Endothelial cell of umbilical vein (primary cell): ENCODE measurements around the gene LAMA4. TPM values are rescaled to one million over a fixed set of nuclear protein-coding genes. Genes with fewer than 3 reads are reported as not detected.

Experiments used
- BruUV-seq: library from RNA; stranded (reverse); fragments of 400-500 nt; replicated peaks from 2 replicates; lab custom pipeline; 2021; lab: Mats Ljungman, UMichigan
- CTCF ChIA-PET: fragments of 300-600, 350-600 bp; sonication (Branson Sonifier 250); formaldehyde crosslinking; loops from one replicate; lab custom pipeline; 2021; ENCODE audit warnings: antibody characterized with exemption, inconsistent platforms; lab: Charles Lee
- POLR2A ChIA-PET: fragments of 300-600, 350-600 bp; sonication (Branson Sonifier 250); formaldehyde crosslinking; loops from one replicate; lab custom pipeline; 2021; ENCODE audit warnings: antibody characterized with exemption, inconsistent platforms; lab: Charles Lee
- DNase-seq: peaks from one replicate; pipeline ENCODE4 v3.0.0-alpha.2; 2011; ENCODE audit warnings: low read depth, low spot score
- FAIRE-seq: peaks from 2 replicates; lab custom pipeline; 2011; peaks lifted over from hg19 to GRCh38; lab: Jason Lieb, UNC
- H2AFZ ChIP-seq: 2 replicates; pipeline ENCODE4 v1.6.0; 2012; ENCODE audit warnings: low read depth, low read length, control low read depth, inconsistent platforms
- H3K27ac ChIP-seq: 2 replicates; pipeline ENCODE4 v1.5.1; 2011; ENCODE audit warnings: low read depth, mild to moderate bottlenecking, control low read depth, low read length, moderate library complexity; ENCODE audit not compliant: insufficient read depth
- H3K27me3 ChIP-seq, 2 experiments: 2 replicates each; pipeline versions ENCODE4 v1.6.0 to v1.6.1; 2011; ENCODE audit warnings: low read length in 2 of 2, mixed read lengths in 1 of 2; ENCODE audit not compliant: control insufficient read depth in 2 of 2, insufficient read depth in 2 of 2
- H3K36me3 ChIP-seq, 2 experiments: 2 replicates in 1 of 2; 3 replicates in 1 of 2; pipeline ENCODE4 v1.5.1; 2011; ENCODE audit warnings: low read length in 2 of 2, mild to moderate bottlenecking in 1 of 2, moderate library complexity in 1 of 2; ENCODE audit not compliant: control insufficient read depth in 2 of 2, insufficient read depth in 2 of 2; ENCODE audit errors: extremely low read depth in 1 of 2
- H3K4me1 ChIP-seq: 3 replicates; pipeline ENCODE4 v1.5.1; 2011; ENCODE audit warnings: mild to moderate bottlenecking, low read length; ENCODE audit not compliant: control insufficient read depth, insufficient read depth; ENCODE audit errors: extremely low read depth
- H3K4me2 ChIP-seq: 2 replicates; pipeline ENCODE4 v1.6.1; 2011; ENCODE audit warnings: low read length, control low read depth, mixed read lengths; ENCODE audit not compliant: insufficient read depth
- H3K4me3 ChIP-seq, 3 experiments: fragments of 200-600 bp in 1 of 3; sonication (generic), shearing (Covaris generic) in 1 of 3; replicated peaks in 1 of 3; 2 replicates each; pipeline ENCODE4 v1.5.1; 2011 to 2016; ENCODE audit warnings: control low read depth in 3 of 3, low read length in 3 of 3, mild to moderate bottlenecking in 2 of 3, inconsistent platforms in 1 of 3, low read depth in 1 of 3, moderate library complexity in 1 of 3; ENCODE audit not compliant: insufficient read depth in 1 of 3
- H3K79me2 ChIP-seq: 2 replicates; pipeline ENCODE4 v1.6.0; 2012; ENCODE audit warnings: low read length, inconsistent platforms; ENCODE audit not compliant: control insufficient read depth, insufficient read depth
- H3K9ac ChIP-seq: replicated peaks from 2 replicates; pipeline ENCODE3; 2011; ENCODE audit warnings: low read length, control low read depth; ENCODE audit not compliant: insufficient read depth; ENCODE audit errors: extremely low read depth
- H3K9me1 ChIP-seq: replicated peaks from 3 replicates; pipeline ENCODE4 v1.6.0; 2011; ENCODE audit warnings: mild to moderate bottlenecking, low read length; ENCODE audit not compliant: control insufficient read depth, insufficient read depth; ENCODE audit errors: extremely low read depth
- H3K9me3 ChIP-seq: replicated peaks from 2 replicates; pipeline ENCODE4 v1.5.1; 2012; ENCODE audit warnings: low read length, inconsistent platforms; ENCODE audit not compliant: control insufficient read depth, insufficient read depth
- H4K20me1 ChIP-seq: replicated peaks from 2 replicates; pipeline ENCODE3; 2011; ENCODE audit warnings: mild to moderate bottlenecking, low read length; ENCODE audit not compliant: control insufficient read depth, insufficient read depth; ENCODE audit errors: extremely low read depth
- EZH2 ChIP-seq: IDR thresholded peaks from 2 replicates; pipeline ENCODE4 v1.6.1; 2012; ENCODE audit warnings: borderline replicate concordance, low read depth, mild to moderate bottlenecking, moderate library complexity, low read length, inconsistent platforms; ENCODE audit not compliant: severe bottlenecking
- FOS ChIP-seq: IDR thresholded peaks from 2 replicates; pipeline ENCODE4 v1.6.1; 2011; ENCODE audit warnings: mild to moderate bottlenecking, low read length, moderate library complexity, borderline replicate concordance; ENCODE audit not compliant: insufficient read depth
- GATA2 ChIP-seq: IDR thresholded peaks from 2 replicates; pipeline ENCODE4 v1.7.0; 2011; ENCODE audit warnings: low read depth, mild to moderate bottlenecking, moderate library complexity, mixed read lengths, low read length; ENCODE audit not compliant: insufficient read length, insufficient read depth
- JUN ChIP-seq: IDR thresholded peaks from 2 replicates; pipeline ENCODE4 v1.6.1; 2011; ENCODE audit warnings: borderline replicate concordance, low read depth; ENCODE audit not compliant: insufficient read length, insufficient read depth
- MAX ChIP-seq: IDR thresholded peaks from 2 replicates; pipeline ENCODE4 v1.6.1; 2011; ENCODE audit not compliant: insufficient read depth, insufficient read length
- MYC ChIP-seq: IDR thresholded peaks from one replicate; pipeline ENCODE4 v1.6.1; 2011; ENCODE audit warnings: mild to moderate bottlenecking, low read depth, low read length
- POLR2AphosphoS5 ChIP-seq: IDR thresholded peaks from 2 replicates; pipeline ENCODE4 v1.6.1; 2012; ENCODE audit warnings: low read depth, mild to moderate bottlenecking, control low read depth, low read length, moderate library complexity; ENCODE audit not compliant: insufficient read depth
- dilution Hi-C: fragments of 300-500 bp; cut with MboI; formaldehyde crosslinking; loops from one replicate; pipeline ENCODE4 v1.15.0; 2019; ENCODE audit warnings: low sequenced_read_pairs; ENCODE audit not compliant: extremely low pct_ligation_motif_present
- intact Hi-C: fragments of 100-400 bp; cut with micrococcal nuclease; formaldehyde crosslinking; loops from one replicate; pipeline ENCODE4 v1.10.0; 2022
- polyA plus RNA-seq, 4 experiments: library from polyadenylated mRNA; depleted of rRNA in 3 of 4; stranded (reverse) in 3 of 4; unstranded in 1 of 4; fragments of >200 nt; gene quantifications; 2 replicates each; pipeline versions ENCODE4 v1.2.1 to v1.2.3, GENCODE V29; 2011 to 2012; ENCODE audit warnings: missing spikeins in 1 of 4
- total RNA-seq: library from RNA; stranded (reverse); gene quantifications from 2 replicates; pipeline ENCODE4 v1.2.3, GENCODE V29; 2021
- TF ChIP-seq, protein P1 (sequence below), 2 donors: IDR thresholded peaks; 1 replicate in 1 of 2; 2 replicates in 1 of 2; pipeline ENCODE4 v1.5.1; 2011; ENCODE audit warnings: low read length in 2 of 2, mild to moderate bottlenecking in 2 of 2, moderate library complexity in 2 of 2, control low read depth in 1 of 2, inconsistent platforms in 1 of 2, low read depth in 1 of 2; ENCODE audit not compliant: insufficient read depth in 1 of 2; ENCODE audit errors: extremely low read depth in 1 of 2

Gene LAMA4
- total and polyA plus RNA-seq, 2 donors (not counting 3 experiments of a cell fraction or from before 2014, with no cell fraction given), result 384 to 629 TPM

DNA sequence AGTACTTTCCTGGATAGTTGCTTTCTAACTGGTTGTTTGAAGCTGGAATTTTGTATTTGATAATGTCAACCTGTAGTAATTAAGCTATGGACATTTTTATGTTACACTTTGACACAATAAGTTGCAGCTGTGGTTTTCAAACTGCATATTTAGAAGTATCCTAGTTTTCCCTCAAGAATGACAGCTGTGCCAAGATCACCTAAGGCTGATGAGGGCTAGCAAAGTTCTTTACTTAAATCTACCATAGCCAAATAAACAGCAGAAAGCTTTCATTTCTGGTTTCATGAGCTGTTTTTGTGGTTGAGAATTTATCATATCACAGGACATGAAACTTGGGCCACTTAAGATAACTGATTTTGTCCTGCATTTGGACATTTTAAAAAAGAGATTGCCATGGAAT is 136.3 kb downstream of the LAMA4 start:
- no TSS peak for BruUV-seq

More for the DNA sequence above, 136.3 kb downstream of the LAMA4 start:
- no peak overlapping the region for H2AFZ ChIP-seq
- FAIRE-seq (no peak), DNase-seq (no peak)
- H3K9me3 ChIP-seq, result no peaks in the 10 kb centered on the region
- ChIA-PET CTCF (interaction anchor here (0.6 kb wide), 1 partner anchor 17 kb away, joined by 3 read pairs; no protein-coding TSS in a partner anchor), POLR2A (no interaction called here)
- no peak overlapping the region for H3K27ac ChIP-seq
- no peak overlapping the region for H3K4me3 ChIP-seq
- peaks cover 12% of the 10 kb centered on the region for H3K4me1 ChIP-seq
- no peaks in the 10 kb centered on the region for H4K20me1 ChIP-seq
- dilution Hi-C loops (no loop called here), intact Hi-C loops (no loop called here)
- peaks cover 58 to 73% of the 10 kb centered on the region in 2 experiments for H3K36me3 ChIP-seq
- H3K4me2 ChIP-seq, result no peak overlapping the region
- H3K27me3 ChIP-seq, result no peaks in the 10 kb centered on the region
- no peaks in the 10 kb centered on the region for H3K79me2 ChIP-seq
- no peaks in the 10 kb centered on the region for H3K9me1 ChIP-seq
- no peak overlapping the region for H3K9ac ChIP-seq
- TF ChIP-seq MYC (no peak), MAX (no peak), FOS (no peak), EZH2 (no peak), JUN (no peak), GATA2 (no peak), POLR2AphosphoS5 (no peak)
- TF ChIP-seq, protein P1, sequence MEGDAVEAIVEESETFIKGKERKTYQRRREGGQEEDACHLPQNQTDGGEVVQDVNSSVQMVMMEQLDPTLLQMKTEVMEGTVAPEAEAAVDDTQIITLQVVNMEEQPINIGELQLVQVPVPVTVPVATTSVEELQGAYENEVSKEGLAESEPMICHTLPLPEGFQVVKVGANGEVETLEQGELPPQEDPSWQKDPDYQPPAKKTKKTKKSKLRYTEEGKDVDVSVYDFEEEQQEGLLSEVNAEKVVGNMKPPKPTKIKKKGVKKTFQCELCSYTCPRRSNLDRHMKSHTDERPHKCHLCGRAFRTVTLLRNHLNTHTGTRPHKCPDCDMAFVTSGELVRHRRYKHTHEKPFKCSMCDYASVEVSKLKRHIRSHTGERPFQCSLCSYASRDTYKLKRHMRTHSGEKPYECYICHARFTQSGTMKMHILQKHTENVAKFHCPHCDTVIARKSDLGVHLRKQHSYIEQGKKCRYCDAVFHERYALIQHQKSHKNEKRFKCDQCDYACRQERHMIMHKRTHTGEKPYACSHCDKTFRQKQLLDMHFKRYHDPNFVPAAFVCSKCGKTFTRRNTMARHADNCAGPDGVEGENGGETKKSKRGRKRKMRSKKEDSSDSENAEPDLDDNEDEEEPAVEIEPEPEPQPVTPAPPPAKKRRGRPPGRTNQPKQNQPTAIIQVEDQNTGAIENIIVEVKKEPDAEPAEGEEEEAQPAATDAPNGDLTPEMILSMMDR (IDR thresholded peaks at IDR 0.05; ENCODE audit: extremely low read depth in 1 of 2, insufficient read depth in 1 of 2, low read depth in 1 of 2, low read length in 2 of 2), result no peak
